Fibroblast of skin of scalp (primary cell): Measurements from ENCODE around the gene SMCHD1.
A peak's percentile ranks its signal among the peaks of the same experiment; 100 is the strongest.

ENCODE experiments used
- DNase-seq: peaks from one replicate; pipeline ENCODE4 v3.0.0-alpha.2; 2013

Gene SMCHD1

DNA sequence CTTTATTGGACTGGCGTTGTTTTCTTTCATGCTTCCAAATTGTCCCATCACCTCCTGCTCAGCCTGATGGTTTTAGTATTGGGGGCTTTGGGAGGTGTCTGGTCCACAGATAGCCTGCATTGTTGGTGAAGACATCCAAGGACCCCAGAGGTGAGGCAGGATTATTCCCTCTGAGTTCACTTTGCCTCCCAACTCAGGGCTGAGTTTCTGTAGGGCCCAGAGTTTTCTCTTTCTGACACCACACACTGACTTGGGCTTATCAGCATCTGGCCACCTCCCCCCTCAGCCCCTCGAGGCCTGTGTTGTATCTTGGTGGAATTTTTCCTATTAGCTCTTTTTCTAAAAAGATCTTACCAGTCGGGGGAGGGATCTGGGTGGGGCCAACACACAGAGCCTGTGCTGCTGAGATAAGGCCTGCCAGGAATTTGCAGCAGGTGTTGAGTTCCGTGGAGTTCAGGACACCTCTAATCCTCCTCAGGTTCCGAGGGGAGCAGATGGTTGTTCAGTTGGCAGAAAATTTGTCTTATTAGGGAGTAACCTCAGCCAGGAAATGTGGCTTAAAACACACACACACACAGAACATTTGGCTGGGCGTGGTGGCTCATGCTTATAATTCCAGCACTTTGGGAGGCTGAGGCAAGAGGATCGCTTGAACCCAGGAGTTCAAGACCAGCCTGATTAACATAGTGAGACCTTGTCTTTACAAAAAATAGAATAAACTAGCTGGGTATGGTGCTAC, 198.6 kb downstream of the SMCHD1 start:
- DNase-seq = peak; percentile 47
